Astrocyte of the spinal cord (primary cell): ENCODE results near the gene EGFL6.

Source experiments
- DNase-seq: peaks from one replicate; pipeline ENCODE4 v3.0.0; 2011; ENCODE audit warnings: low read depth, low spot score
- H3K4me3 ChIP-seq: 2 replicates; pipeline ENCODE4 v1.5.1; 2011; ENCODE audit warnings: low read depth, mild to moderate bottlenecking, low read length, moderate library complexity
- CTCF ChIP-seq: IDR thresholded peaks from 2 replicates; pipeline ENCODE4 v1.5.1; 2012; ENCODE audit warnings: low read depth, mild to moderate bottlenecking, low read length, inconsistent platforms
- in situ Hi-C: cut with HindIII; loops from 2 replicates; pipeline ENCODE4 v1.10.0; 2017; ENCODE audit warnings: low sequenced_read_pairs

The EGFL6 gene

GRCh38 chrX:13587786-13588477 lies 18.5 kb downstream of the EGFL6 start:
- TF ChIP-seq CTCF: no peak
- in situ Hi-C loops: no loop called here

GRCh38 chrX:13590207-13590606 lies 20.8 kb downstream of the EGFL6 start:
- no peak for TF ChIP-seq CTCF
- no peak for DNase-seq
- no peak overlapping the region for H3K4me3 ChIP-seq
- in situ Hi-C loops: no loop called here

More at GRCh38 chrX:13587786-13588477, 18.5 kb downstream of the EGFL6 start:
- H3K4me3 ChIP-seq: no peak overlapping the region
- DNase-seq: no peak

- no peak for TF ChIP-seq CTCF
- in situ Hi-C loops: no loop called here
- no peak overlapping the region for H3K4me3 ChIP-seq
- no peak for DNase-seq
Measured at GRCh38 chrX:13590914-13591313, 21.5 kb downstream of the EGFL6 start.

GRCh38 chrX:13597874-13598273 lies 28.5 kb downstream of the EGFL6 start:
- in situ Hi-C loops: no loop called here
- DNase-seq: no peak
- TF ChIP-seq CTCF: no peak
- H3K4me3 ChIP-seq: no peak overlapping the region

GRCh38 chrX:13598877-13599276 lies 29.5 kb downstream of the EGFL6 start:
- DNase-seq: no peak
- in situ Hi-C loops: no loop called here

GRCh38 chrX:13599491-13599890 lies 30.1 kb downstream of the EGFL6 start:
- no peak for TF ChIP-seq CTCF
- DNase-seq: no peak
- in situ Hi-C loops: no loop called here

More at GRCh38 chrX:13598877-13599276, 29.5 kb downstream of the EGFL6 start:
- no peak overlapping the region for H3K4me3 ChIP-seq
- TF ChIP-seq CTCF: peak; percentile 40

More at GRCh38 chrX:13599491-13599890, 30.1 kb downstream of the EGFL6 start:
- no peak overlapping the region for H3K4me3 ChIP-seq
